Measurements from ENCODE around the gene TAS2R38. TPM values are rescaled to one million over a fixed set of nuclear protein-coding genes. Genes with fewer than 3 reads are reported as not detected.

The TAS2R38 gene
- total RNA-seq, 1 experiment from 2014 or later, result not detected

- TF ChIP-seq ZSCAN18 (CRISPR knock-in tag; IDR thresholded peaks at IDR 0.05), result no peak
- TF ChIP-seq OVOL2 (CRISPR knock-in tag; IDR thresholded peaks at IDR 0.05; ENCODE audit: borderline replicate concordance), result no peak
- TF ChIP-seq ZNF263 (CRISPR knock-in tag; IDR thresholded peaks at IDR 0.05; ENCODE audit: low read depth), result no peak
- no peak for TF ChIP-seq ZNF219 (CRISPR knock-in tag; IDR thresholded peaks at IDR 0.05; ENCODE audit: borderline replicate concordance)
- no peak for TF ChIP-seq IRF2 (CRISPR knock-in tag; IDR thresholded peaks at IDR 0.05; ENCODE audit: borderline replicate concordance, low read depth)
- TF ChIP-seq E2F4 (CRISPR knock-in tag; IDR thresholded peaks at IDR 0.05; ENCODE audit: borderline replicate concordance, low read depth), result no peak
- TF ChIP-seq NR3C1 (CRISPR knock-in tag; conservative IDR thresholded peaks at IDR 0.05; ENCODE audit: low read depth), result no peak
- no peak for TF ChIP-seq ZNF138 (CRISPR knock-in tag; conservative IDR thresholded peaks at IDR 0.05)
- TF ChIP-seq ATF3 (CRISPR knock-in tag; conservative IDR thresholded peaks at IDR 0.05), result no peak
These were observed 6.0 kb upstream of the TAS2R38 start (continued) for GRCh38 chr7:141979568-141979967.

- TF ChIP-seq E2F1 (CRISPR knock-in tag; IDR thresholded peaks at IDR 0.05) (no peak), AFF4 (CRISPR knock-in tag; IDR thresholded peaks at IDR 0.05; ENCODE audit: borderline replicate concordance) (no peak), CBFB (CRISPR knock-in tag; IDR thresholded peaks at IDR 0.05; ENCODE audit: low read depth) (no peak), ZNF671 (CRISPR knock-in tag; IDR thresholded peaks at IDR 0.05) (no peak), MLX (CRISPR knock-in tag; IDR thresholded peaks at IDR 0.05) (no peak), E2F4 (CRISPR knock-in tag; IDR thresholded peaks at IDR 0.05; ENCODE audit: borderline replicate concordance, low read depth) (no peak), ESRRA (CRISPR knock-in tag; IDR thresholded peaks at IDR 0.05; ENCODE audit: borderline replicate concordance) (no peak), RORB (CRISPR knock-in tag; IDR thresholded peaks at IDR 0.05) (no peak), NFATC4 (CRISPR knock-in tag; IDR thresholded peaks at IDR 0.05) (no peak), HMGXB4 (CRISPR knock-in tag; IDR thresholded peaks at IDR 0.05) (no peak)
- DNase-seq (ENCODE audit: low spot score) (no peak), ATAC-seq (no peak)
- ChIA-PET CTCF (no interaction called here), POLR2A (no interaction called here)
- Mint-ChIP-seq H3K4me3 (no peak overlapping the region), H3K27ac (no peak overlapping the region), H3K9me3 (no peaks in the 10 kb centered on the region), H3K4me1 (peaks cover 11% of the 10 kb centered on the region; the same call in 1 of the 2 replicates), H3K27me3 (ENCODE audit: low read depth) (no peaks in the 10 kb centered on the region), H3K36me3 (no peaks in the 10 kb centered on the region)
These were observed 4.8 kb upstream of the TAS2R38 start for GRCh38 chr7:141978351-141978750.

Measured in WTC11 (cell line).